ENCODE results near the gene KMT5B.

GRCh38 chr11:68113986-68114385, 99.1 kb downstream of the KMT5B start:
- TF ChIP-seq POLR2A (IDR thresholded peaks at IDR 0.05) (no peak), CTCF (IDR thresholded peaks at IDR 0.05) (no peak), POLR2AphosphoS5 (IDR thresholded peaks at IDR 0.05) (no peak), EP300 (IDR thresholded peaks at IDR 0.05) (no peak)
